BE2C (cell line): ENCODE results near the gene STX16.

ENCODE experiments used
- DNase-seq: peaks from one replicate; pipeline ENCODE4 v3.0.0-alpha.2; 2020
- H3K27me3 ChIP-seq: fragments of 250-450 bp; sonication (Bioruptor Pico); 2 replicates; pipeline ENCODE4 v1.5.1; 2020; ENCODE audit warnings: mild to moderate bottlenecking
- H3K36me3 ChIP-seq: fragments of 250-450 bp; sonication (Bioruptor Pico); 2 replicates; pipeline ENCODE4 v1.5.1; 2020; ENCODE audit warnings: mild to moderate bottlenecking
- H3K4me1 ChIP-seq: fragments of 250-450 bp; sonication (Bioruptor Pico); 2 replicates; pipeline ENCODE4 v1.5.1; 2020
- H3K4me3 ChIP-seq: 2 replicates; pipeline ENCODE4 v1.5.1; 2011; ENCODE audit warnings: low read depth, low read length
- H3K9me3 ChIP-seq: fragments of 250-450 bp; sonication (Bioruptor Pico); 2 replicates; pipeline ENCODE4 v1.5.1; 2020
- CTCF ChIP-seq: IDR thresholded peaks from 2 replicates; pipeline ENCODE4 v1.5.1; 2012; ENCODE audit warnings: mild to moderate bottlenecking, low read depth, low read length

Gene STX16

GRCh38 chr20:58677079-58677604, 26.1 kb downstream of the STX16 start:
- H3K4me3 ChIP-seq = no peak overlapping the region
- DNase-seq = no peak
- no peaks in the 10 kb centered on the region for H3K27me3 ChIP-seq
- no peaks in the 10 kb centered on the region; the same call in 1 of the 2 replicates for H3K4me1 ChIP-seq
- peaks cover 44% of the 10 kb centered on the region for H3K36me3 ChIP-seq
- no peak for TF ChIP-seq CTCF
- H3K9me3 ChIP-seq = no peaks in the 10 kb centered on the region

GRCh38 chr20:58677808-58678207, 26.7 kb downstream of the STX16 start:
- Histone ChIP-seq H3K4me1 (no peaks in the 10 kb centered on the region), H3K4me3 (no peak overlapping the region), H3K27me3 (no peaks in the 10 kb centered on the region), H3K9me3 (no peaks in the 10 kb centered on the region), H3K36me3 (peaks cover 44% of the 10 kb centered on the region)
- DNase-seq = no peak
- no peak for TF ChIP-seq CTCF

DNA sequence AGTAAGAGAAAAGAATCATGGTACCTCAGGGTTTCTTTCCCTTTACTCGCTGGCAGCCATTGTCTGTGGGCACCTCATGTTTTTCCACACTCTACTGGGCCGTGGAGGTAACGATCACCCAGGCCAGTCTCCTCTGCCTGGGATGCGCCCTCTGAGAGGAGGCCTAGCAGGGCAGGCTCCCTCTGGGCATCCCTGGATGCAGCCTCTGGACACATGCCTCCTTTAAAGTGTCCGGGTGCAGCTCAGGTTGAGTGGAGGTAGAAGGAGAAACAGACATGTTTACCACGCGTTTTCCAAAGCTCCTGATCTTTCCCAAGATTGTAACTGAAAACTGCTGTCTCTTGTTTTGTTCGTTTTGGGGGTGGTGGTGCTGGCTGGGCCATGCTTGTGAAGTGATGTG, 27.7 kb downstream of the STX16 start:
- no peak for DNase-seq
- H3K4me1 ChIP-seq = no peaks in the 10 kb centered on the region
- no peak overlapping the region for H3K4me3 ChIP-seq
- H3K9me3 ChIP-seq = no peaks in the 10 kb centered on the region
- no peak for TF ChIP-seq CTCF
- peaks cover 39% of the 10 kb centered on the region for H3K36me3 ChIP-seq
- no peaks in the 10 kb centered on the region for H3K27me3 ChIP-seq

DNA sequence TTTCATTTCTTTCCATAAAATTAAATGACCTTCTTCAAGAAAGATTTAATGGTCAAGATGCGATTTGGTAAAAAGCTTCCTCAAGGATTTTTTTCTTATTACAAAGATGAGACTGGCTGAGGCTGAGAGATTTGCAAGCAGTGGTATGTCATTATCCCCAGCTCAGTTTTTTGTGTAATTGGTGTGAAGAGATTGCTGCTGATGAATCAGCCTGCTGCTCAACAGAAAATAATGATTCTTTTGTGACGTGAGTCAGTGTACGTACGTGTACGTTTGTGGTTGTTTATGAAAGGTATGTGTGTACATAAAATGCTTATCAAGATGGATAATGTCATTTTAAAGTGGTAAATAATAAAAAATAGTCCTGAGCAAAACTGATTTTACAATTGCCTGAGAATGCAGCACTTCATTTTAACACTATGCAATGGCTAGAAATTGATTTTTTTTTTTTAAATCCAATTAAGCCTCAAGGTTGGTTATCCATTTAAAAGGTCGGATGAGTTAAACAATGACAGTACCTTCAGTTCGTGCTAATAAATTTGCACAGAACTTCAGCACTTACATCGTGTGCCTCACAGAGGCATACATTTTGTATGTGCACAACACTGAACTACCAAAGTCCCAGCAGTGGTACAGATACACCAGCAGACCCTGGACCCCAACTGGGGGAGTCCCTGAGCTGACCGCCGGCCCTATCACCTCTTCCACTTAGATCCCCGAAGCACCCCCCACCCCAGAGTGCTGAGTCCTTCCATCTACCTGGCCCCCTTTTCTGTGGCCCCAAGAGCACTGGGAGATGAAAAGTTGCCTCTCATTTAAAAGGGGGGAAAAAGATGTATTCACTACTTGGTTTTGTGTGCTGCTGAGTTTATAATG, 31.8 kb downstream of the STX16 start:
- DNase-seq = no peak
- peaks cover 13% of the 10 kb centered on the region for H3K36me3 ChIP-seq
- H3K4me1 ChIP-seq = no peaks in the 10 kb centered on the region
- TF ChIP-seq CTCF = no peak
- H3K27me3 ChIP-seq = no peaks in the 10 kb centered on the region
- no peaks in the 10 kb centered on the region for H3K9me3 ChIP-seq
- H3K4me3 ChIP-seq = no peak overlapping the region

DNA sequence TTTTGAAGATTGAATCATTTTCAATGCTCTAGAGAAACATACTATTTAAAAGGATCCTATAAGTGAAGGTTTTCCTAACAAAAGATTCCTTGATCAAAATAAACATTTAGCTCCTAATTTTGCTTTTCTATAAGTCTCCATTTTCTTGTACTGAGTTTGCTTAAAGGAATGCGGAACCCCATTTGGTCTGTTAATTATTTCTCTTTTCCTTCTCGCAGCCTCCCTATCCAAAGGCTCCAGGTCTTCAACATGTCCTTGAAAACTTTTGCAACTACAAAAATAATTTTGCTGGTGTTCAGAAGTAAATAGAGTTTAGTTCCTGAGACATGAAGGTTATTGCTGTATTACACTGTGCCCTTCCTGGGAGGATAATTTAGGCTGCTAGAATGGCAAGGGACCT, 33.2 kb downstream of the STX16 start:
- H3K27me3 ChIP-seq = no peaks in the 10 kb centered on the region
- peaks cover 10% of the 10 kb centered on the region for H3K36me3 ChIP-seq
- H3K4me1 ChIP-seq = no peaks in the 10 kb centered on the region
- no peak overlapping the region for H3K4me3 ChIP-seq
- TF ChIP-seq CTCF = no peak
- no peaks in the 10 kb centered on the region for H3K9me3 ChIP-seq
- DNase-seq = no peak

GRCh38 chr20:58685988-58686387, 34.9 kb downstream of the STX16 start:
- Histone ChIP-seq H3K4me1 (no peaks in the 10 kb centered on the region), H3K27me3 (no peaks in the 10 kb centered on the region), H3K9me3 (no peaks in the 10 kb centered on the region), H3K4me3 (no peak overlapping the region), H3K36me3 (no peaks in the 10 kb centered on the region)
- DNase-seq = no peak
- TF ChIP-seq CTCF = no peak
